HL-60 (cell line): ENCODE measurements around the gene KRTAP9-3.
"Not testable (repeated sequence)": the region's sequence is repeated elsewhere in the genome, so short reads cannot be mapped to it uniquely, and the experiment has no call there.

Experiments
- DNase-seq, 2 experiments: peaks; one replicate each; pipeline ENCODE4 v3.0.0-alpha.2; 2010 to 2020; ENCODE audit warnings: low read depth in 1 of 2, low spot score in 1 of 2
- H3K27ac ChIP-seq: fragments of 250-450 bp; sonication (Bioruptor Pico); replicated peaks from 2 replicates; pipeline ENCODE4 v1.5.1; 2020; ENCODE audit warnings: mild to moderate bottlenecking, moderate library complexity
- H3K27me3 ChIP-seq: fragments of 250-450 bp; sonication (Bioruptor Pico); 2 replicates; pipeline ENCODE4 v1.5.1; 2021; ENCODE audit warnings: mild to moderate bottlenecking, moderate library complexity; ENCODE audit not compliant: insufficient read depth, poor library complexity, severe bottlenecking
- H3K4me3 ChIP-seq: replicated peaks from 2 replicates; pipeline ENCODE4 v1.5.1; 2011; ENCODE audit warnings: mild to moderate bottlenecking, control low read depth, low read length; ENCODE audit not compliant: insufficient read depth
- GABPA ChIP-seq: IDR thresholded peaks from 2 replicates; pipeline ENCODE4 v1.6.1; 2012; ENCODE audit warnings: low read depth
- POLR2AphosphoS5 ChIP-seq: IDR thresholded peaks from 2 replicates; pipeline ENCODE4 v1.6.1; 2012; ENCODE audit warnings: low read depth
- SPI1 ChIP-seq: IDR thresholded peaks from 2 replicates; pipeline ENCODE4 v1.6.1; 2012; ENCODE audit warnings: low read depth, mild to moderate bottlenecking, borderline replicate concordance
- TF ChIP-seq, protein P1 (sequence below): IDR thresholded peaks from 2 replicates; pipeline ENCODE4 v1.6.1; 2012; ENCODE audit warnings: low read depth; ENCODE audit not compliant: insufficient replicate concordance
- TF ChIP-seq, protein P2 (sequence below): IDR thresholded peaks from one replicate; pipeline ENCODE4 v1.5.1; 2011; ENCODE audit warnings: low read length, control low read depth, inconsistent platforms; ENCODE audit not compliant: insufficient read depth

The KRTAP9-3 gene

DNA sequence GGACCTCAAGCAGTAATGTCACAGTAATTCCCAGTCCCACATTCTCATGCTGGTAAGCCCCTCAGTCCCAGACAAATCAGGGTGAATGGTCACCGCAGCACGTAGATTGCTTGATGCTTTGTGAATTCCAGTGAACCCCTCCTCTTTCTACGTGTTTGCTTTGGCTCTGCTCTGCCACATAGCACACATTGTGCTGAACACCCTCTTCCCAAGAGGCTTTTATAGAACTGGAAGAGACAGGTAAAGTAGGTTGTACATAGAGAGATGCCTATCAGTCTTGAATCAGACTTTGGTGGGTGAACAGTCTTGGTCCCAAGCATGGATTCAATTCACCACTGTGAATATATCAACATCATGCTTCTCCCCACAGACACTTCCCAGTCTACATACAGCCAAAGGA lies 32.4 kb downstream of the KRTAP9-3 start:
- Histone ChIP-seq H3K27me3 (no peaks in the 10 kb centered on the region), H3K4me3 (no peak overlapping the region), H3K27ac (no peak overlapping the region)
- TF ChIP-seq, protein P1, sequence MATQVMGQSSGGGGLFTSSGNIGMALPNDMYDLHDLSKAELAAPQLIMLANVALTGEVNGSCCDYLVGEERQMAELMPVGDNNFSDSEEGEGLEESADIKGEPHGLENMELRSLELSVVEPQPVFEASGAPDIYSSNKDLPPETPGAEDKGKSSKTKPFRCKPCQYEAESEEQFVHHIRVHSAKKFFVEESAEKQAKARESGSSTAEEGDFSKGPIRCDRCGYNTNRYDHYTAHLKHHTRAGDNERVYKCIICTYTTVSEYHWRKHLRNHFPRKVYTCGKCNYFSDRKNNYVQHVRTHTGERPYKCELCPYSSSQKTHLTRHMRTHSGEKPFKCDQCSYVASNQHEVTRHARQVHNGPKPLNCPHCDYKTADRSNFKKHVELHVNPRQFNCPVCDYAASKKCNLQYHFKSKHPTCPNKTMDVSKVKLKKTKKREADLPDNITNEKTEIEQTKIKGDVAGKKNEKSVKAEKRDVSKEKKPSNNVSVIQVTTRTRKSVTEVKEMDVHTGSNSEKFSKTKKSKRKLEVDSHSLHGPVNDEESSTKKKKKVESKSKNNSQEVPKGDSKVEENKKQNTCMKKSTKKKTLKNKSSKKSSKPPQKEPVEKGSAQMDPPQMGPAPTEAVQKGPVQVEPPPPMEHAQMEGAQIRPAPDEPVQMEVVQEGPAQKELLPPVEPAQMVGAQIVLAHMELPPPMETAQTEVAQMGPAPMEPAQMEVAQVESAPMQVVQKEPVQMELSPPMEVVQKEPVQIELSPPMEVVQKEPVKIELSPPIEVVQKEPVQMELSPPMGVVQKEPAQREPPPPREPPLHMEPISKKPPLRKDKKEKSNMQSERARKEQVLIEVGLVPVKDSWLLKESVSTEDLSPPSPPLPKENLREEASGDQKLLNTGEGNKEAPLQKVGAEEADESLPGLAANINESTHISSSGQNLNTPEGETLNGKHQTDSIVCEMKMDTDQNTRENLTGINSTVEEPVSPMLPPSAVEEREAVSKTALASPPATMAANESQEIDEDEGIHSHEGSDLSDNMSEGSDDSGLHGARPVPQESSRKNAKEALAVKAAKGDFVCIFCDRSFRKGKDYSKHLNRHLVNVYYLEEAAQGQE, result no peak
- no peak for TF ChIP-seq SPI1
- TF ChIP-seq POLR2AphosphoS5, result no peak
- no peak for TF ChIP-seq GABPA
- TF ChIP-seq, protein P2, sequence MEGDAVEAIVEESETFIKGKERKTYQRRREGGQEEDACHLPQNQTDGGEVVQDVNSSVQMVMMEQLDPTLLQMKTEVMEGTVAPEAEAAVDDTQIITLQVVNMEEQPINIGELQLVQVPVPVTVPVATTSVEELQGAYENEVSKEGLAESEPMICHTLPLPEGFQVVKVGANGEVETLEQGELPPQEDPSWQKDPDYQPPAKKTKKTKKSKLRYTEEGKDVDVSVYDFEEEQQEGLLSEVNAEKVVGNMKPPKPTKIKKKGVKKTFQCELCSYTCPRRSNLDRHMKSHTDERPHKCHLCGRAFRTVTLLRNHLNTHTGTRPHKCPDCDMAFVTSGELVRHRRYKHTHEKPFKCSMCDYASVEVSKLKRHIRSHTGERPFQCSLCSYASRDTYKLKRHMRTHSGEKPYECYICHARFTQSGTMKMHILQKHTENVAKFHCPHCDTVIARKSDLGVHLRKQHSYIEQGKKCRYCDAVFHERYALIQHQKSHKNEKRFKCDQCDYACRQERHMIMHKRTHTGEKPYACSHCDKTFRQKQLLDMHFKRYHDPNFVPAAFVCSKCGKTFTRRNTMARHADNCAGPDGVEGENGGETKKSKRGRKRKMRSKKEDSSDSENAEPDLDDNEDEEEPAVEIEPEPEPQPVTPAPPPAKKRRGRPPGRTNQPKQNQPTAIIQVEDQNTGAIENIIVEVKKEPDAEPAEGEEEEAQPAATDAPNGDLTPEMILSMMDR, result no peak
- no peak for DNase-seq

DNA sequence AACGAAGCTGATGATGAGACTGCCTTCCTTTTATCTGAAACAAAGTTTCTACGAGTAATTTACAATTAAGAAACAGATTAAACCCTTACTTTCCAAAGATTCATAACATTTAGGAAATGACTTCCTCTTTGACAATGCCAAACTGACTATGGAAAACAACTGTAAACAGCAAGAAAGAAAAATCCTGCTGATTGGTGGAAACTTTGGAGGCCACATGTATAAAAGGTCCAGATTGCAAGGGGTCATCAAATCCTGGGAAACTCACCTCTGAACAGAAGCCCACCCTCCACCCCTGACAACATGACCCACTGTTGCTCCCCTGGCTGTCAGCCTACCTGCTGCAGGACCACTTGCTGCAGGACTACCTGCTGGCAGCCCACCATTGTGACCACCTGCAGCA lies 32.8 kb downstream of the KRTAP9-3 start, which contains the start of gene KRTAP9-6:
Gene KRTAP9-6 (plus strand): TSS at position 301 of the 400 bp plus-strand sequence. CDS start 0 bp downstream, at position 301.
- Histone ChIP-seq H3K4me3 (no peak within 1 kb of the TSS), H3K27ac (no peak within 1 kb of the TSS), H3K27me3 (no peaks in the 10 kb centered on the region)
- no peak for DNase-seq
- TF ChIP-seq, protein P1, result no peak
- TF ChIP-seq POLR2AphosphoS5, result no peak
- no peak for TF ChIP-seq GABPA
- no peak for TF ChIP-seq SPI1
- TF ChIP-seq, protein P2, result no peak

DNA sequence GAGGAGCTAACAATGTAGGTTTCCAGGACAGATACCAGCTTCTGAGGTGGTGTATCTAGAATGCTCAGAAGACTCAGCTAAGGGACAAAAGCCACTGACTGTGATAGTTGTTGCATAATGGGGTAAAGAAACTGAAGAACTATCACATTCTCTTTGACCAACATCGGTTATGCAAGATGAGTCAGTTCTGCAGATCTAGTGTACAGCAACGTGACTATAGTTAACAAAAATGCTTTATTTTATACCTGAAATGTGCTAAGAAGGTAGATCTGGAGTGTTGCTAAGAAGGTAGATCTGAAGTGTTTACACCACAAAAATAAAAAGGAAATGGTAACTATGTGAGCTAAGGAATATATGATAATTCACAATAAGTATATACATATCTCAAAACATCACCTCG lies 35.5 kb downstream of the KRTAP9-3 start:
- H3K27ac ChIP-seq, result no peak overlapping the region
- TF ChIP-seq, protein P2, result no peak
- TF ChIP-seq GABPA, result no peak
- no peak for TF ChIP-seq POLR2AphosphoS5
- TF ChIP-seq, protein P1, result no peak
- no peak for TF ChIP-seq SPI1
- DNase-seq, result peak in 1 of 2 experiments; percentile 3
- no peak overlapping the region for H3K4me3 ChIP-seq
- H3K27me3 ChIP-seq, result no peaks in the 10 kb centered on the region

DNA sequence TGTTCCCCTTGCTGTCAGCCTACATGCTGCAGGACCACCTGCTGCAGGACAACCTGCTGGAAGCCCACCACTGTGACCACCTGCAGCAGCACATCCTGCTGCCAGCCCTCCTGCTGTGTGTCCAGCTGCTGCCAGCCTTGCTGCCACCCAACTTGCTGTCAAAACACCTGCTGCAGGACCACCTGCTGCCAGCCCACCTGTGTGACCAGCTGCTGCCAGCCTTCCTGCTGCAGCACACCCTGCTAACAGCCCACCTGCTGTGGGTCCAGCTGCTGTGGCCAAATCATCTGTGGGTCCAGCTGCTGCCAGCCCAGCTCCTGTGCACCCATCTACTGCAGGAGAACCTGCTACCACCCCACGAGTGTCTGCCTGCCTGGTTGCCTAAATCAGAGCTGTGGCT lies 39.1 kb downstream of the KRTAP9-3 start:
- H3K4me3 ChIP-seq, result not testable (repeated sequence)

More for the DNA sequence above, 39.1 kb downstream of the KRTAP9-3 start:
- H3K27me3 ChIP-seq, H3K27ac ChIP-seq, DNase-seq: not testable (repeated sequence)
